DND-41 (cell line): Measurements from ENCODE around the gene IBA57.

Experiments
- ATAC-seq: fragments of 200-7000 bp; cut with Tn5 transposase; 3 replicates; pipeline ENCODE4 v1.9.1; 2021; ENCODE audit warnings: low read depth; ENCODE audit not compliant: insufficient read depth
- DNase-seq: peaks from one replicate; pipeline ENCODE4 v3.0.0-alpha.2; 2020
- H2AFZ ChIP-seq: 2 replicates; pipeline ENCODE4 v1.6.0; 2012; ENCODE audit warnings: low read depth, low read length
- H3K27ac ChIP-seq: 2 replicates; pipeline ENCODE4 v1.5.1; 2012; ENCODE audit warnings: low read length, inconsistent platforms
- H3K27me3 ChIP-seq: fragments of 200-600 bp; sonication (generic); 2 replicates; pipeline ENCODE4 v1.6.0; 2012; ENCODE audit warnings: low read length, mild to moderate bottlenecking, inconsistent platforms; ENCODE audit not compliant: insufficient read depth, poor library complexity
- H3K36me3 ChIP-seq: 2 replicates; pipeline ENCODE4 v1.5.1; 2012; ENCODE audit warnings: low read length, inconsistent platforms; ENCODE audit not compliant: insufficient read depth
- H3K4me1 ChIP-seq: 2 replicates; pipeline ENCODE4 v1.5.1; 2012; ENCODE audit warnings: mild to moderate bottlenecking, low read length; ENCODE audit not compliant: insufficient read depth
- H3K4me2 ChIP-seq: 2 replicates; pipeline ENCODE4 v1.6.0; 2012; ENCODE audit warnings: mild to moderate bottlenecking, moderate library complexity, low read length, inconsistent platforms; ENCODE audit not compliant: insufficient read depth
- H3K4me3 ChIP-seq, 2 experiments: fragments of 200-600 bp in 1 of 2; shearing (Covaris generic) in 1 of 2; 2 replicates each; pipeline ENCODE4 v1.5.1; 2012 to 2016; ENCODE audit warnings: inconsistent platforms in 2 of 2, low read length in 2 of 2, mild to moderate bottlenecking in 2 of 2, low read depth in 1 of 2, moderate library complexity in 1 of 2
- H3K79me2 ChIP-seq: 2 replicates; pipeline ENCODE4 v1.6.0; 2012; ENCODE audit warnings: low read length, inconsistent platforms; ENCODE audit not compliant: insufficient read depth
- H3K9ac ChIP-seq: 2 replicates; pipeline ENCODE4 v1.6.0; 2012; ENCODE audit warnings: low read depth, mild to moderate bottlenecking, inconsistent platforms, low read length, moderate library complexity
- H3K9me3 ChIP-seq: 2 replicates; pipeline ENCODE4 v1.5.1; 2012; ENCODE audit warnings: low read length, moderate library complexity, mild to moderate bottlenecking, inconsistent platforms; ENCODE audit not compliant: insufficient read depth, severe bottlenecking
- H4K20me1 ChIP-seq: 2 replicates; pipeline ENCODE4 v1.6.0; 2012; ENCODE audit warnings: low read length; ENCODE audit not compliant: insufficient read depth
- EZH2 ChIP-seq: IDR thresholded peaks from 3 replicates; pipeline ENCODE4 v1.6.1; 2012; ENCODE audit warnings: borderline replicate concordance, low read depth, mild to moderate bottlenecking, moderate library complexity, low read length, inconsistent platforms; ENCODE audit not compliant: severe bottlenecking
- TF ChIP-seq, protein P1 (sequence below): IDR thresholded peaks from 2 replicates; pipeline ENCODE4 v1.5.1; 2012; ENCODE audit warnings: borderline replicate concordance, low read length, moderate library complexity, mild to moderate bottlenecking; ENCODE audit not compliant: poor library complexity, severe bottlenecking; ENCODE audit errors: extremely low read depth

Gene IBA57

DNA sequence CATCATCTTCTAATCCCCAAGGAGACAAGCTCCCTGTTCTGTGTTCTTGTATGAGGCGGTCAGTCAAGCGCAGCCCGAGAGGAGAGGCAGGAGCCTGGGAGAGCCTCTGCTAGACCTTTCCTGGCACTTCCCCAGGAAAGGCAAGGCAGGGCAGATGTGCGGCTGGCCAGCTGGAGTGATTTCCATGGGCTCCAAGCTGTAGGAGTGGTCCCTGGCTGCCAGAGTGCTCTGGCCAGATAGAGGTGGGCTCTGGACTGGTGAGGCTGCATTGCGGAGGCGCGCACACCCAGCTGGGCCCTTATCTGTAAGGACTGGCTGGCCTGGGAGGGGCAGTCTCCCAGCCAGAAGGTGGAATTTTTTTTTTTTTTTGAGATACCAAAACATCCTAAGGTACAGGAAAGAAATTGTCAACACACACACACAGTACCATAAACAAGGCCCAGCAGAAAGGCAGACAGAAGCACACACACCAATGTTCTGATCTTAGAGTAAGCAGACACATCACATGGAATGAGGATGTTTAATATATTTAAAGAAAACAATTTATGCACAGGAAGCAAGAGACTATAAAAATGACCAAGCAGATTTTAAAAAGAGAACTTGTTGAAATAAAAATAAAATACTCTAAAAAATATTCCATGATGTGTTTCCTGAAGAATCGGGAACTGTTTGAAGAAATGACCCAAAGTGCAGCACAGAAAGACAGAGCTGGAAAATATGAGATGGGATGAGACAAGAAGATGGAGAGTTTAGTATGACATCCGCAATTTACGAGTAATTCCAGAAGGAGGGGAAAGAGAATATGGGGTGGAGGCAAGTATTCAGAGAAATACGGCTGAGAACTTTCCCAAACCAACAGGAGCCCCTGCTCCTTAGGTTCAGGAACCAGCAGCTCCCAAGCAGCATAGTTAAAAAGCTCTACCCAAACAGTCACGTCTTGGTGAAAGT, 13.4 kb downstream of the IBA57 start:
- Histone ChIP-seq H3K4me2 (no peak overlapping the region), H3K4me3 (no peak overlapping the region), H3K79me2 (0 out of 2 replicates have a peak, but pooled peaks cover 7% of the 10 kb centered on the region), H3K9me3 (no peaks in the 10 kb centered on the region), H3K27me3 (no peaks in the 10 kb centered on the region), H3K9ac (no peak overlapping the region), H3K36me3 (peaks cover 21% of the 10 kb centered on the region), H4K20me1 (peaks cover 15% of the 10 kb centered on the region; the same call in 1 of the 2 replicates), H3K27ac (no peak overlapping the region), H2AFZ (no peak overlapping the region), H3K4me1 (no peaks in the 10 kb centered on the region)
- no peak for DNase-seq
- no peak for TF ChIP-seq EZH2
- TF ChIP-seq, protein P1, sequence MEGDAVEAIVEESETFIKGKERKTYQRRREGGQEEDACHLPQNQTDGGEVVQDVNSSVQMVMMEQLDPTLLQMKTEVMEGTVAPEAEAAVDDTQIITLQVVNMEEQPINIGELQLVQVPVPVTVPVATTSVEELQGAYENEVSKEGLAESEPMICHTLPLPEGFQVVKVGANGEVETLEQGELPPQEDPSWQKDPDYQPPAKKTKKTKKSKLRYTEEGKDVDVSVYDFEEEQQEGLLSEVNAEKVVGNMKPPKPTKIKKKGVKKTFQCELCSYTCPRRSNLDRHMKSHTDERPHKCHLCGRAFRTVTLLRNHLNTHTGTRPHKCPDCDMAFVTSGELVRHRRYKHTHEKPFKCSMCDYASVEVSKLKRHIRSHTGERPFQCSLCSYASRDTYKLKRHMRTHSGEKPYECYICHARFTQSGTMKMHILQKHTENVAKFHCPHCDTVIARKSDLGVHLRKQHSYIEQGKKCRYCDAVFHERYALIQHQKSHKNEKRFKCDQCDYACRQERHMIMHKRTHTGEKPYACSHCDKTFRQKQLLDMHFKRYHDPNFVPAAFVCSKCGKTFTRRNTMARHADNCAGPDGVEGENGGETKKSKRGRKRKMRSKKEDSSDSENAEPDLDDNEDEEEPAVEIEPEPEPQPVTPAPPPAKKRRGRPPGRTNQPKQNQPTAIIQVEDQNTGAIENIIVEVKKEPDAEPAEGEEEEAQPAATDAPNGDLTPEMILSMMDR: no peak
- ATAC-seq: no peak

DNA sequence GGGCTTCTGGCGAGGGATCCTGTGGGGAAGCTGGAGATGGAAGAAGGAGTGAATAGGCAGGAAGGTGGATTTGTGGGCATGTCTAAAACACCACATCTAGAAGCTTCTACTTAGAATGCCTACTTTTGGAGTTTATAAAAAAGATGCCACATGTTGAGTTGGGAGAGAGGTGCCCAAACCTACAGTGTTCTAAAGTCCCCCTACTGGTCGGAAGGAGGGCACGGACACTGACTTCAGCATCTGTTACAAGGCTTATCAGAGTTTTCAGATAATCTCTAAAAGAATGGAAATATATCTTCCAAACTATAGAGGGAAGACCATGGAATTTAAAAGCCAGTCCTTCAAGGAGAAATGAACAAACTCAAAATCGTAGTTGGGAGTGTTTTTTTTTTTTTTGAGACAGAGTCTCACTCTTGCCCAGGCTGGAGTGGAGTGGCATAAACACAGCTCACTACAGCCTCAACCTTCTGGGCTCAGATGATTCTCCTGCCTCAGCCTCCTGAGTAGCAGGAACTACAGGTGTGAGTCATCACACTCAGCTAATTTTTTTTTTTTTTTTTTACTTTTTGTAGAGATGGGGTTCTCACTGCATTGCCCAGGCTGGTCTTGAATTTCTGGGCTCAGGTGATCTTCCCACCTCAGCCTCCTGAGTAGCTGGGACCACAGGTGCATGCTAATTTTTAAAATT, 14.8 kb downstream of the IBA57 start:
- Histone ChIP-seq H3K27ac (no peak overlapping the region), H3K4me2 (no peak overlapping the region), H2AFZ (no peak overlapping the region), H3K9ac (no peak overlapping the region), H3K9me3 (no peaks in the 10 kb centered on the region), H3K27me3 (no peaks in the 10 kb centered on the region), H3K4me3 (no peak overlapping the region), H3K79me2 (0 out of 2 replicates have a peak, but pooled peaks cover 2% of the 10 kb centered on the region), H3K36me3 (peaks cover 12% of the 10 kb centered on the region), H4K20me1 (peaks cover 7% of the 10 kb centered on the region; the same call in 1 of the 2 replicates), H3K4me1 (no peaks in the 10 kb centered on the region)
- TF ChIP-seq, protein P1: peak; percentile 52
- no peak for TF ChIP-seq EZH2
- DNase-seq (no peak), ATAC-seq (peak; percentile 59; the same call in 1 of the 3 replicates)

DNA sequence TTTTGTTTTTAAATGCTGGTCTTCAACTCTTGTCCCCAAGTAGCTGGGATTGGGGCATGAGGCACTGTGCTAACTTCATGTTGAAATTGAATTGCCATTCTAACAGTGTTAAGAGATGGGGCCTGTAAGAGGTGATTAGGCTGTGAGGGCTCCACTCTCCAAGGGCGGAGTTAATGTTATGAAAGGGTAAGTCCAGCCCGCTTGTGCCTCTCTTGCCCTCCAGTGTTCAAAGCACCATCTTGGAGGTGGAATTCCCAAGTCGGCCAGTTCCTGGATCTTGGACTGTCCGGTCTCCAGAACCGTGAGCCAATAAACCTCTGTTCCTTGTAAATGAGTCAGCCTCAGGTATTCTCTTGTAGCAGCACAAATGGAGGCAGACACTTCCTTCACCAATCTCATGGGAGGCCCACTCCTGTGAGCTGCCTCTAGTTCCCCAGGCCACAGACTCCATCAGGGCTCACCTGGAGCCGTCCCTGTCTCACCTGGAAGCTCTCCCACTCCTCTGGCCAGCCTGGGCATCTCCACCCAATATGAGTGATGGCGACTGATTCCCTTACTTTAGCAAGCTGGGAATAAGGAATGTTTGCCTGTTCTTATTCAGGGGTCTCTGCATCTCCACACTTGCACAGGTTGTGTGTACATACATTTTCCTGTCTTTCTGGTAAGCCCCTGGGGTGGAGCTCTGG, 15.5 kb downstream of the IBA57 start:
- Histone ChIP-seq H3K4me2 (no peak overlapping the region), H4K20me1 (0 out of 2 replicates have a peak, but pooled peaks cover under 1% of the 10 kb centered on the region)

More for the DNA sequence above, 15.5 kb downstream of the IBA57 start:
- Histone ChIP-seq H3K79me2 (no peaks in the 10 kb centered on the region), H3K9ac (no peak overlapping the region), H3K9me3 (no peaks in the 10 kb centered on the region), H2AFZ (no peak overlapping the region), H3K4me3 (no peak overlapping the region), H3K27me3 (no peaks in the 10 kb centered on the region), H3K4me1 (no peaks in the 10 kb centered on the region), H3K36me3 (peaks cover 6% of the 10 kb centered on the region), H3K27ac (no peak overlapping the region)
- TF ChIP-seq, protein P1: no peak
- DNase-seq (no peak), ATAC-seq (no peak)
